PC-3 (cell line): Measurements from ENCODE around the gene KEL. TPM values are rescaled to one million over a fixed set of nuclear protein-coding genes. Genes with fewer than 3 reads are reported as not detected.
A peak's percentile ranks its signal among the peaks of the same experiment; 100 is the strongest.

Experiments
- ATAC-seq: fragments of 200-7000 bp; cut with Tn5 transposase; 2 replicates; pipeline ENCODE4 v1.9.1; 2020; ENCODE audit warnings: mild to moderate bottlenecking, moderate library complexity
- BruUV-seq: library from RNA; stranded (reverse); fragments of 400-500 nt; replicated peaks from 2 replicates; lab custom pipeline; 2021; lab: Mats Ljungman, UMichigan
- CTCF ChIA-PET: fragments of 300-600 bp; sonication (Branson Sonifier 250); formaldehyde crosslinking; loops from one replicate; lab custom pipeline; 2022; ENCODE audit warnings: antibody characterized with exemption; lab: Charles Lee
- POLR2A ChIA-PET: fragments of 300-600 bp; sonication (Branson Sonifier 250); formaldehyde crosslinking; loops from one replicate; lab custom pipeline; 2022; ENCODE audit warnings: antibody characterized with exemption; ENCODE audit not compliant: unreplicated experiment; lab: Charles Lee
- DNase-seq: peaks from one replicate; pipeline ENCODE4 v3.0.0-alpha.2; 2015
- H2AFZ ChIP-seq: fragments of 300-600 bp; sonication (generic); 2 replicates; pipeline ENCODE4 v1.6.0; 2016; ENCODE audit warnings: antibody characterized with exemption, low read length
- H3F3A ChIP-seq: fragments of 300-600 bp; sonication (generic); one replicate; pipeline ENCODE4 v1.6.0; 2017; ENCODE audit warnings: antibody characterized with exemption, low read length, control low read depth, mild to moderate bottlenecking; ENCODE audit not compliant: unreplicated experiment
- H3K27ac ChIP-seq: fragments of 300-600 bp; sonication (generic); 2 replicates; pipeline ENCODE4 v1.5.1; 2016; ENCODE audit warnings: mild to moderate bottlenecking, low read length
- H3K27me3 ChIP-seq: fragments of 300-600 bp; sonication (generic); 2 replicates; pipeline ENCODE4 v1.6.1; 2016; ENCODE audit warnings: low read length, mixed read lengths
- H3K36me3 ChIP-seq: fragments of 300-600 bp; sonication (generic); 2 replicates; pipeline ENCODE4 v1.6.1; 2016; ENCODE audit warnings: low read depth, mixed run types, low read length, mixed read lengths
- H3K4me1 ChIP-seq: fragments of 300-600 bp; sonication (generic); 2 replicates; pipeline ENCODE4 v1.5.1; 2016; ENCODE audit warnings: low read length; ENCODE audit not compliant: insufficient read depth
- H3K4me2 ChIP-seq: fragments of 300-600 bp; sonication (generic); 2 replicates; pipeline ENCODE4 v1.6.0; 2016; ENCODE audit warnings: low read length
- H3K4me3 ChIP-seq: fragments of 300-600 bp; sonication (generic); 2 replicates; pipeline ENCODE4 v1.5.1; 2016; ENCODE audit warnings: mild to moderate bottlenecking, low read length, mixed read lengths
- H3K79me2 ChIP-seq: fragments of 300-600 bp; sonication (generic); 2 replicates; pipeline ENCODE4 v1.6.1; 2017; ENCODE audit warnings: low read length, mixed read lengths
- H3K9ac ChIP-seq: fragments of 300-600 bp; sonication (generic); 2 replicates; pipeline ENCODE4 v1.6.0; 2016; ENCODE audit warnings: mild to moderate bottlenecking, low read length
- H3K9me2 ChIP-seq: fragments of 300-600 bp; sonication (generic); replicated peaks from 2 replicates; pipeline ENCODE4 v1.6.1; 2016; ENCODE audit warnings: mixed run types, low read length, mixed read lengths
- H3K9me3 ChIP-seq: fragments of 300-600 bp; sonication (generic); 2 replicates; pipeline ENCODE4 v1.6.1; 2016; ENCODE audit warnings: low read length, mixed read lengths
- H4K20me1 ChIP-seq: fragments of 300-600 bp; sonication (generic); 2 replicates; pipeline ENCODE4 v1.6.1; 2016; ENCODE audit warnings: low read length, mixed read lengths
- EZH2 ChIP-seq: fragments of 300-600 bp; sonication (generic); IDR thresholded peaks from one replicate; pipeline ENCODE4 v1.6.1; 2017; ENCODE audit warnings: antibody characterized with exemption, mild to moderate bottlenecking, low read length; ENCODE audit not compliant: unreplicated experiment
- EZH2phosphoT487 ChIP-seq: fragments of 300-600 bp; sonication (generic); IDR thresholded peaks from 2 replicates; pipeline ENCODE4 v1.6.1; 2018; ENCODE audit warnings: mild to moderate bottlenecking, antibody characterized with exemption, low read length, borderline replicate concordance
- intact Hi-C: fragments of 100-400 bp; cut with micrococcal nuclease; formaldehyde crosslinking; loops from 2 replicates; pipeline ENCODE4 v1.9.0; 2023
- total RNA-seq: library from RNA; depleted of rRNA; stranded (reverse); fragments of >200 nt; gene quantifications from 2 replicates; pipeline ENCODE4 v1.2.3, GENCODE V29; 2014
- TF ChIP-seq, protein P1 (sequence below): fragments of 300-600 bp; sonication (generic); conservative IDR thresholded peaks from 2 replicates; pipeline ENCODE4 v1.5.1; 2017; ENCODE audit warnings: antibody characterized with exemption, low read depth, mild to moderate bottlenecking, low read length

Gene KEL
- total RNA-seq, 1 experiment from 2014 or later, result 0.18 TPM

DNA sequence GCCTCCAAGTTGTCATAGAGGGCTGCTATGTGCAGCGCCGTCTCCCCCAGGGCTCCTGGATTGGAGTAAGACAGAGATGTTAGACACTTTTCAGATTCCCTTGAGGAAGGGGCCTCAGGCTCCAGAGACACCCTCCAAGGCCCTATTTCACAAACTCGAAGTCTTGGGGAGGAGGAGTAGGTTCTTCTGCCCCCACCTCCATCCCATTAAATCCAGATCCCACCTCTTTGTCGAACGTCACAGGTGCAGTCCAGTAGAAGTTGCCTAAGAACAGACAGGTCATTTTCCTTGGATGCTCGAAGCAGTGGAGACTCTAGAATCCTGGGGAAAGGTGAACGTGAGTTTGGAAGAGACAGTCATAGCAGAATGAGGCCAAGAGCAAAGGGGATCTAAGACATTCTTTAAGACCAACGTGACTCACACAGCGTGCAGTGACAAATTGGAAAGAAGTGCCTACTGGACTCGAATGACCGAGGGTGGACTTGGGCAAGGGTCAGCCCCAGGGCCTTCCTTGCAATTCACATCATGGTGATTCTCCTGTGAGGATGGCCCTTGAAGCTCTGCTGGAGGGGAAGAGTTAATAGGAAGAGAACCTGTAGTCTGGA is 31.9 kb downstream of the KEL start:
- intact Hi-C loops, result no loop called here
- no peaks in the 10 kb centered on the region for H3K9me2 ChIP-seq
- no peaks in the 10 kb centered on the region for H3K79me2 ChIP-seq
- BruUV-seq, result no TSS peak
- peaks cover 34% of the 10 kb centered on the region for H3K27me3 ChIP-seq
- H2AFZ ChIP-seq, result no peak overlapping the region
- no peaks in the 10 kb centered on the region for H4K20me1 ChIP-seq
- no peak overlapping the region for H3K9ac ChIP-seq
- no peak overlapping the region for H3K4me2 ChIP-seq
- POLR2A ChIA-PET, result no interaction called here
- H3F3A ChIP-seq, result no peaks in the 10 kb centered on the region
- no peak overlapping the region for H3K4me3 ChIP-seq
- H3K9me3 ChIP-seq, result no peaks in the 10 kb centered on the region
- H3K27ac ChIP-seq, result no peak overlapping the region
- ATAC-seq, result no peak
- no peaks in the 10 kb centered on the region for H3K4me1 ChIP-seq
- DNase-seq, result peak; percentile 6
- no peaks in the 10 kb centered on the region for H3K36me3 ChIP-seq
- TF ChIP-seq EZH2, result no peak
- TF ChIP-seq, protein P1, sequence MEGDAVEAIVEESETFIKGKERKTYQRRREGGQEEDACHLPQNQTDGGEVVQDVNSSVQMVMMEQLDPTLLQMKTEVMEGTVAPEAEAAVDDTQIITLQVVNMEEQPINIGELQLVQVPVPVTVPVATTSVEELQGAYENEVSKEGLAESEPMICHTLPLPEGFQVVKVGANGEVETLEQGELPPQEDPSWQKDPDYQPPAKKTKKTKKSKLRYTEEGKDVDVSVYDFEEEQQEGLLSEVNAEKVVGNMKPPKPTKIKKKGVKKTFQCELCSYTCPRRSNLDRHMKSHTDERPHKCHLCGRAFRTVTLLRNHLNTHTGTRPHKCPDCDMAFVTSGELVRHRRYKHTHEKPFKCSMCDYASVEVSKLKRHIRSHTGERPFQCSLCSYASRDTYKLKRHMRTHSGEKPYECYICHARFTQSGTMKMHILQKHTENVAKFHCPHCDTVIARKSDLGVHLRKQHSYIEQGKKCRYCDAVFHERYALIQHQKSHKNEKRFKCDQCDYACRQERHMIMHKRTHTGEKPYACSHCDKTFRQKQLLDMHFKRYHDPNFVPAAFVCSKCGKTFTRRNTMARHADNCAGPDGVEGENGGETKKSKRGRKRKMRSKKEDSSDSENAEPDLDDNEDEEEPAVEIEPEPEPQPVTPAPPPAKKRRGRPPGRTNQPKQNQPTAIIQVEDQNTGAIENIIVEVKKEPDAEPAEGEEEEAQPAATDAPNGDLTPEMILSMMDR, result no peak
- TF ChIP-seq EZH2phosphoT487, result no peak
- CTCF ChIA-PET, result no interaction called here

DNA sequence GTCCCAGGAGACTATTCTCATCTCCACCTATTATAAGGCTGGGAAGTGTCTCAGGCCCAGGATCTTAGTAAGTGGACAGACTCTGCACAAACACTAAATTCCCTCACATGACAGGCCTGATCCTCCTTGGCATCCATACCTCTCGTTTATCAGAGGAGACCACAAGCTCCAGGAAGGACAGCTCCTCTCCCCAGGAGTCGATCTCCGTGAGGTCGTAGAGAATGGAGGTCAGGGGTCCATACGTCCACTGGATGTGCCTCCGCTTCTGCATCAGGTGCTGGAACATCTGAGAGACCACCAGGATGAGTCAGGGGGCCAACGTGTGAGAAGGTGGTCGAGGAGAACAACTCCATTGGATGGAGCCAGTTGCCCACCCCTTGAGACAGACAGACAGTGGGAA is 34.2 kb downstream of the KEL start:
- TF ChIP-seq, protein P1, result no peak
- TF ChIP-seq EZH2, result no peak
- no peak for TF ChIP-seq EZH2phosphoT487
- ChIA-PET POLR2A (no interaction called here), CTCF (no interaction called here)
- H3F3A ChIP-seq, result no peaks in the 10 kb centered on the region
- no peaks in the 10 kb centered on the region for H3K36me3 ChIP-seq
- H3K4me2 ChIP-seq, result no peak overlapping the region
- no peaks in the 10 kb centered on the region for H3K9me2 ChIP-seq
- H3K4me3 ChIP-seq, result no peak overlapping the region
- no peak overlapping the region for H3K9ac ChIP-seq
- H3K9me3 ChIP-seq, result no peaks in the 10 kb centered on the region
- ATAC-seq (no peak), DNase-seq (no peak)
- H4K20me1 ChIP-seq, result no peaks in the 10 kb centered on the region
- H3K27me3 ChIP-seq, result peaks cover 38% of the 10 kb centered on the region
- H3K4me1 ChIP-seq, result no peaks in the 10 kb centered on the region
- no peak overlapping the region for H3K27ac ChIP-seq
- intact Hi-C loops, result no loop called here
- no peaks in the 10 kb centered on the region for H3K79me2 ChIP-seq
- H2AFZ ChIP-seq, result no peak overlapping the region
- BruUV-seq, result no TSS peak

DNA sequence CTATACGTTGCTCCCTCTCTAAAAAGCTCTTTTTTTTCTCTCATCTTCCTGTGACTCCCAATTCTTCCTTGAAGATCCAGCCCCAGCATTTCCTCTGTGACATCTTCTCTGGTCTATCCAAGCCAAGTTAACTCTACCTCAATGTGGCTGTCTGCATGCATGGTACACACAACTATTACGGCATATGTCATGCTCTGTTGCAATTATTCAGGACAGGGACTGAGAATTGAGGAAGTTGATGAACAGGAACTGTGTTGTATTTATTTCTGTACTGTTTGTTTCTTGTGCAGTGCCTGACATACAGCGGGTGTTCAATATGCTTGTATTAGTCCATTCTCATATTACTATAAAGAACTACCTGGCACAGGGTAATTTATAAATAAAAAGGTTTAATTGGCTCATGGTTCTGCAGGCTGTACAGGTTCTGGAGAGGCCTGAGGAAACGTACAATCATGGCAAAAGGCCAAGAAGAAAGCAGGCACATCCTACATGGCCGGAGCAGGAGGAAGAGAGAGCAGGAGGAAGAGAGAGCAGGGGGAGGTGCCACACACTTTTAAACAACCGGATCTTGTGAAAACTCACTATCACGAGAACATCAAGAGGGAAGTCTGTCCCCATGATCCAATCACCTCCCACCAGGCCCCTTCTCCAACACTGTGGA is 34.9 kb downstream of the KEL start:
- H3K27ac ChIP-seq, result no peak overlapping the region
- no peak for ATAC-seq
- H4K20me1 ChIP-seq, result no peaks in the 10 kb centered on the region
- no peaks in the 10 kb centered on the region for H3K9me3 ChIP-seq
- H3K79me2 ChIP-seq, result no peaks in the 10 kb centered on the region
- CTCF ChIA-PET, result no interaction called here
- no peak overlapping the region for H3K4me3 ChIP-seq
- H3K9ac ChIP-seq, result no peak overlapping the region
- H3F3A ChIP-seq, result no peaks in the 10 kb centered on the region
- intact Hi-C loops, result no loop called here
- H3K27me3 ChIP-seq, result peaks cover 37% of the 10 kb centered on the region
- POLR2A ChIA-PET, result no interaction called here
- DNase-seq, result no peak
- H2AFZ ChIP-seq, result no peak overlapping the region
- no peaks in the 10 kb centered on the region for H3K4me1 ChIP-seq
- TF ChIP-seq EZH2phosphoT487 (no peak), EZH2 (no peak)
- TF ChIP-seq, protein P1, result no peak
- no TSS peak for BruUV-seq
- no peaks in the 10 kb centered on the region for H3K36me3 ChIP-seq
- H3K9me2 ChIP-seq, result no peaks in the 10 kb centered on the region
- no peak overlapping the region for H3K4me2 ChIP-seq
